ENCODE results near the gene HPDL. TPM values are rescaled to one million over a fixed set of nuclear protein-coding genes. Genes with fewer than 3 reads are reported as not detected.

Gene HPDL
- polyA plus RNA-seq, 4 donors, result 2.9 to 4.8 (median 3.6) TPM

GRCh38 chr1:45321444-45321843, 5.3 kb upstream of the HPDL start:
- DNase-seq (ENCODE audit: low read depth in 4 of 4, low spot score in 3 of 4), result no peak

- no peak for DNase-seq (ENCODE audit: low read depth in 4 of 4, low spot score in 3 of 4)
Measured at GRCh38 chr1:45322486-45323040, 4.1 kb upstream of the HPDL start.

DNA sequence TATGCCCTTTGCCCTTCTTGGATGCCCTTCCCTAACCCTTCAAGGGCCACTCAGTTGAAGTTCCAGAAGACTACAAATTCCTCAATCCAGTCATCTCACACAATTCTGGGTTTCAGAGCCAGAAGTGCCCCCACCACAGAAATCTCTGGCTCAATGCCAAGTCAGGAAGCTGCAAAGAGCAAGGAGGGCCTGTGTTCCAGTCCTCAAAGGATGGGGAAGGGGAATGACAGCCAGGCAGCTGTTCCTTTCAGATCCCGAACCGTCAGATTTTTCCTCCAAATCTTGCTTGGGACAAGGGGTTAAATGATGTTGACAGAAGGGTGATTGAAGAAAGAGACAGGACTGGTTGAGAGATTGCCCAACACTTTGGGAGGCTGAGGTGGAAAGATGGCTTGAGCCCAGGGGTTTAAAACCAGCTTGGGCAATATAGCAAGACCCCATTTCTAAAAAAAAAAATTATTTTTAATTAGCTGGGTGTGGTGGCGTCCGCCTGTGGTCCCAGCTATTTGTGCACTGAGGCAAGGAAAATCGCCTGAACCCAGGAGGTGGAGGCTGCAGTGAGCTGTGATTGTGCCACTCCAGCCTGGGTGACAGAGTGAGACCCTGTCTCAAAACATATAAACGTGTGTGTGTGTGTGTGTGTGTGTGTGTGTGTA, 716 bp upstream of the HPDL start:
- DNase-seq (ENCODE audit: low read depth in 4 of 4, low spot score in 3 of 4), result no peak

- DNase-seq (ENCODE audit: low read depth in 4 of 4, low spot score in 3 of 4), result no peak
Measured at GRCh38 chr1:45327644-45328515, 1.2 kb downstream of the HPDL start.

GRCh38 chr1:45328680-45329079, 2.0 kb downstream of the HPDL start:
- DNase-seq (ENCODE audit: low read depth in 4 of 4, low spot score in 3 of 4), result no peak

- DNase-seq (ENCODE audit: low read depth in 4 of 4, low spot score in 3 of 4), result no peak
Measured at GRCh38 chr1:45329445-45329844, 2.8 kb downstream of the HPDL start.

- no peak for DNase-seq (ENCODE audit: low read depth in 4 of 4, low spot score in 3 of 4)
Measured at GRCh38 chr1:45331436-45332345, 5.0 kb downstream of the HPDL start.

DNA sequence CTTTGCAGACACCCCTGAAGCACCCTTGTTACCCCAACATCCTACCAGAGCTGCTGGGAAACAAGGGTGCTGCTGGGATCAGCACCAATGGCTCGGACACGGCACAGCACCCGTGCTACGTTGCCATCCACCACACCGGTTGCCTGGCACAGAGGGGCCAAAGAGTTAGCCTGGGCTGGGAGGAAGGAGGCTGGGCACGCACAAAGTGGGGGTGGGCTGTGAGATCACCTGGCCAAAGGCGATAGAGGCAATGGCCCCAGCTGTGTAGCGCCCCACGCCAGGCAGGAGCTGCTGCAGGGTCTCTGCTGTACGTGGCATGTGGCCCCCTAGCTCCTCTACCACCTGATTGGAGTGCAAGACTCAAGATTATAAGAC, 5.6 kb downstream of the HPDL start:
- no peak for DNase-seq (ENCODE audit: low read depth in 4 of 4, low spot score in 3 of 4)

DNA sequence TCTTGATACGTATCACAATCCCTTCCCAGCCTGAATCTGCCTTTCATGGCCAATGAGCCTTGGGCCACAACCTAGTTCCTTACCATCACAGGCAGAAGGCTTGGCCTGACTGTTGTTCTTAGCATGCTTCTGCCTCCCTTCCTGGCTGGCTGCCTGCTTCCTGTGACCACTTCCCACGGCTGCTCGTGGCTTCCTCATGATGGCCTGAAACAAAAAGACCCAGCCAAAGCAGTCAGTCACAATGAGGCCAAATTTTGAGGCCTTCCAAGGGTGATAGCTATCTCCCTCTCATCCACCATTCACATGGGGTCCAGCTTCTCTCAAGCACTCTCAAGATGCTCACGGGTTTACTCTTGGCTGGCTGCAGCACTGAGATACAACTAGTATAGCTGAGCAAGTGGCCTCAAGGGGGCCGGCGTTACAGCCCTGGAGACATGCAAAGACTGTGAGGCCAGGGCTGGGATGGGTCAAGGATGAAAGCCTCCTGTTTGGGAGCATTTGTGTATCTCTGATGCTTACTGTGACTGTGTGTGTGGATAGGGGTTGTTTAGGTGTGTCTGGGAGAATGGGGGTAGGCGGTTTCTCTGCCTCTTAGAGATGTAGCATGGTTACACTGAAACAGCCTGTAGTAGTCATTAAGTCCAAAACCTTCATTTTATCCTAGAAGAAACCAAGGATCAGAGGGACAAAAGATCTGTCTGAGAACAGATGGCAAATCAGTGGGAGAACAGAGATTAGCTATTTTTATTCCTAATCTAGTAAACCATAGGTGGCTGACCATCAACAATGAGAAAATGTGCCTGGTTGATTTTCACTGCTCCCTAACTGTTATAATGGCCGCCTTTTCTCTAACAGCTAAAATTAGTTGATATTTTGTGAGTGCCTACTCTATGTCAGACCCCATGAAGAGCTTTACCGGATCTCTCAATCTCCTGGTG, 7.9 kb downstream of the HPDL start:
- no peak for DNase-seq (ENCODE audit: low read depth in 4 of 4, low spot score in 3 of 4)

GRCh38 chr1:45335855-45336324, 9.2 kb downstream of the HPDL start:
- DNase-seq (ENCODE audit: low read depth in 4 of 4, low spot score in 3 of 4), result no peak

DNA sequence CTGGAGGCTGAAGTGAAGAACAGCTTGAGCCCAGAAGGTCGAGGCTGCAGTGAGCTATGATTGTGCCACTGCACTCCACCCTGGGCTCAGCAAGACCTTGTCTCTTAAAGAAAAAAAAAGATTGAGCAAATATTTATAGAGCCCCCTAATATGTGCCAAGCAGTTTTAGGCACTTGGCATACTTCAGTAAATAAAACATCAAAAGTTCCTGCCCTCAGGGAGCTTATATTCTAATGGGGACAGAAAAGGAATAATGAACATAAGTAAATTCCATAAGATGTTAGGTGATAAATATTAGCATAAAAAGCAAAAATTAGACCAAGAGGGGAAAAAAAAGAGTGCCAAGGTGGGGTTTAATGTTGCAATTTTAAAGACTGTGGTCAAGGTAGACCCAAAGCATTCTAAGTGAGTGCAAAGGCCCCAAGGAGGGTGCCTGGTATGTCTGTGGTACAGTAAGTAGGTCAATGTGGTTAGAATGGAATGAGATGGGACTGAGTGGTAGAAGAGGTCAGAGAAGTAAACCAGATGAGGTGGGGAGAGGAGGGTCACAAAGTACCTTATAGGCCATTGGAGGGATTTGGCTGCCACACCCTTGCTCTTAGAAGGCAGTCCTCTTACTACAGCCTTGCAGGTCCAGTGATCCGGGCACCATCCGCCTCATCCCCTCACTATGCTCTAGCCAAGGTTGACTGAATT, 11.1 kb downstream of the HPDL start:
- DNase-seq (ENCODE audit: low read depth in 4 of 4, low spot score in 3 of 4), result no peak

GRCh38 chr1:45339789-45340558, 13.3 kb downstream of the HPDL start, which contains the start of the genes MUTYH and TOE1:
Gene MUTYH, minus strand, starts transcription at chr1:45340440. Its CDS starts 5,935 bp downstream, at chr1:45334505.
Gene TOE1, plus strand, starts transcription at chr1:45340170. Its CDS starts 83 bp downstream, at chr1:45340253.
- peak; percentile 74 to 80 (median 78) for DNase-seq (ENCODE audit: low read depth in 4 of 4, low spot score in 3 of 4)

DNA sequence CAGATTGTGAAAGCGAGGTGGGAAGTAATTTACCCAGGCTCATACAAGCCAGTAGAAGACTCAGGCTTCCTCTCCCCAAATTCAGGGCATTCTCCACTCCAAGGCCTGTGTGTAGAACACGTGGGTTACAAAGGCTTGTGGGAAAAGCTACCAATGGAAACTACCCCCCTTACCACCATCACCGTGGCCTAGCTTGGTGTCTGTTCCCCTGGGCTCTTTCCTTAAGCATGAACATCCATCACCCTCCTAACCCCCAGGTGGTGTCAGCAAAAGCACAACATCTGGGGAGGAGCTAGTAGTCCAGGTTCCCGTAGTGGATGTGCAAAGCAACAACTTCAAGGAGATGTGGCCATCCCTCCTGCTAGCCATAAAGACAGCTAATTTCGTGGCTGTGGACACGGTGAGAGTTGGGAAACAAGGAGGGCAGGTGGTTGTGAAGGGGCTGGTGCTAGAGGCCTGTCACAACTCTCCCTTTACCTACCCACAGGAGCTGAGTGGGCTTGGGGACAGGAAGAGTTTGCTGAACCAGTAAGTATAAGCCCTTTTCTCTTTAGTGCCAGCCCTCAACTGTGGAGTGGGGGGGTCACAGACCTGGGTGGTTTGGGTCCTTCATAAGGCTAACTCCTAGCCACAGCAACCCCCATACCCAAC, 14.2 kb downstream of the HPDL start:
- DNase-seq (ENCODE audit: low read depth in 4 of 4, low spot score in 3 of 4), result no peak

- no peak for DNase-seq (ENCODE audit: low read depth in 4 of 4, low spot score in 3 of 4)
Measured at GRCh38 chr1:45344499-45344898, 17.8 kb downstream of the HPDL start.

- no peak for DNase-seq (ENCODE audit: low read depth in 4 of 4, low spot score in 3 of 4)
Measured at GRCh38 chr1:45345014-45345413, 18.3 kb downstream of the HPDL start.

DNA sequence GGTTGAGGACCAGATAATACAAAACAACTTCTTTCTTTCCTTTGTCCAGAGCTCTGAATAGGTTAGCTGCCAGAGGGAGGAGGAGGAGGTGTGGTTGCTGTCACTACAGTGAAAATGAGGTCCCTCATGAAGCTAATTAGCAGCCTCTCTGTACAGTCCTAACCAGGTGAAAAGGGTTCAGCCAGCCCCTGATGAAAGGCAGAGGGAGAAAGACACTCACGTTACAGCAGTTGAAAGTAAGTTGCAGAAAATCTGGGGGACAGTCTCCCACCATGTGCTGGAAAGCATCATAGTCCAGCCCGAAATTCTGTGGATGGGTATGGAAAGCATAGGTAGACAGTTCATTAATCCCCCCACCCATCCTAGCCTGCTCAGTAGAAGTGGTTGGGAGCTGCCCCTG, 19.8 kb downstream of the HPDL start:
- DNase-seq (ENCODE audit: low read depth in 4 of 4, low spot score in 3 of 4), result no peak

GRCh38 chr1:45348020-45348419, 21.3 kb downstream of the HPDL start:
- no peak for DNase-seq (ENCODE audit: low read depth in 4 of 4, low spot score in 3 of 4)

- DNase-seq (ENCODE audit: low read depth in 4 of 4, low spot score in 3 of 4), result no peak
Measured at GRCh38 chr1:45348609-45348965, 21.9 kb downstream of the HPDL start.
